ENCODE results near the gene HPS1.

DNA sequence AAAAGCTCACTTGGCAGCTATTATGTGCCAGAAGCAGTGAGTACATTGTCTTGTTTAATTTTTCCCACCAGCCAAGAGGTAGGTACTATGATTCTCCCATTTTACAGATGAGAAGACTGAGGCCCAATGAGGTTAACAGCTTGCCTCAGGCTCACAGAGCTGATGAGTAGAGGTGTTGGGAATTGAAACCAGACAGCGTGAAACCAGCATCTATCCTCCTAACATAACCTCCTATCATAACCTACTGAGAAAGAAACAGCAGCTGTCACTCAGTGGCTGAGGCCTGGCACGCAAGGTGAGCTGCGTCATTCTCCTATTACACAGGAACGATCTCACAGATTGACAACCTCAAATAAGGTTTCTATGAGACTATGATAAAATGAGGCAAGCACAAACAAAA is 37.9 kb downstream of the HPS1 start:
- TF ChIP-seq TBL1XR1 (IDR thresholded peaks at IDR 0.05; ENCODE audit: low read depth, low read length) (no peak), ATF7 (IDR thresholded peaks at IDR 0.05; ENCODE audit: low read depth) (0 out of 2 replicates have a peak, but pooled peaks have one; percentile 34), POU2F2 (IDR thresholded peaks at IDR 0.05; ENCODE audit: borderline replicate concordance, low read depth, low read length) (no peak)
